ENCODE measurements around the gene CTRB1. TPM values are rescaled to one million over a fixed set of nuclear protein-coding genes. Genes with fewer than 3 reads are reported as not detected.

Gene CTRB1
- total RNA-seq, 1 experiment from 2014 or later: 5.6 TPM

GRCh38 chr16:75225092-75225491, 6.3 kb downstream of the CTRB1 start:
- H3K36me3 ChIP-seq (ENCODE audit: control insufficient read depth in 1 of 2, insufficient read depth in 2 of 2, low read length in 2 of 2): peaks cover 0 to 3% of the 10 kb centered on the region in 2 experiments; a peak in 1 of 4 replicates
- H3K9me3 ChIP-seq (ENCODE audit: control insufficient read depth in 1 of 2, insufficient read depth in 1 of 2, low read depth in 1 of 2, low read length in 2 of 2): no peaks in the 10 kb centered on the region
- no peak overlapping the region for H3K9ac ChIP-seq (ENCODE audit: low read length)
- no peak for DNase-seq (ENCODE audit: low read depth, low spot score)
- RAD21 ChIA-PET (ENCODE audit: low non-redundant PET in 1 of 2, low total read pairs in 2 of 2, uncharacterized antibody in 2 of 2, unreplicated experiment in 2 of 2): no interaction called here
- H3K4me1 ChIP-seq (ENCODE audit: control insufficient read depth in 1 of 2, insufficient read depth in 2 of 2, low read length in 2 of 2): no peaks in the 10 kb centered on the region
- no peaks in the 10 kb centered on the region for H3K9me2 ChIP-seq (ENCODE audit: insufficient read depth)
- TF ChIP-seq SP1 (IDR thresholded peaks at IDR 0.05; ENCODE audit: low read depth): no peak
- TF ChIP-seq FOSL1 (IDR thresholded peaks at IDR 0.05; ENCODE audit: low read depth): no peak
- TF ChIP-seq EGR1 (IDR thresholded peaks at IDR 0.05; ENCODE audit: low read depth): no peak
- TF ChIP-seq EZH2phosphoT487 (IDR thresholded peaks at IDR 0.05; ENCODE audit: borderline replicate concordance): no peak
- TF ChIP-seq RAD21 (IDR thresholded peaks at IDR 0.05; ENCODE audit: low read depth): no peak
- no peak for TF ChIP-seq CTCF (IDR thresholded peaks at IDR 0.05 in 2 of 3, conservative IDR thresholded peaks at IDR 0.05 in 1 of 3; ENCODE audit: borderline replicate concordance in 1 of 3, insufficient read depth in 1 of 3, low read depth in 2 of 3, low read length in 2 of 3)
- TF ChIP-seq EZH2 (IDR thresholded peaks at IDR 0.05): no peak
- no peak for TF ChIP-seq CBX3 (IDR thresholded peaks at IDR 0.05; ENCODE audit: low read depth)
- no peak for TF ChIP-seq ZFX (IDR thresholded peaks at IDR 0.05)
- intact Hi-C loops (cut with micrococcal nuclease): loop anchor here (2.0 kb wide), 1 partner anchor 14 kb away; no protein-coding TSS in a partner anchor
- BruUV-seq (replicated peaks): no TSS peak
- POLR2A ChIA-PET: interaction anchor here (1.6 kb wide), 1 partner anchor 18 kb away, joined by 4 read pairs; the partner anchor contains the start of gene CTRB2
- ATAC-seq: no peak
- no peaks in the 10 kb centered on the region for H3K79me2 ChIP-seq (ENCODE audit: insufficient read depth, low read length)
- CTCF ChIA-PET: no interaction called here
- H3K4me2 ChIP-seq (ENCODE audit: low read length): no peak overlapping the region
- no peak overlapping the region for H3K4me3 ChIP-seq (replicated peaks in 1 of 2; ENCODE audit: low read depth in 1 of 2, low read length in 2 of 2)
- H3K27ac ChIP-seq (ENCODE audit: low read depth, low read length): no peak overlapping the region
- H2AFZ ChIP-seq (ENCODE audit: low read depth, low read length, poor library complexity, severe bottlenecking): no peak overlapping the region
- no peaks in the 10 kb centered on the region for H3K27me3 ChIP-seq (ENCODE audit: insufficient read depth, low read length)
- H4K20me1 ChIP-seq (ENCODE audit: insufficient read depth): no peaks in the 10 kb centered on the region
